ENCODE measurements around the gene DCAF11. TPM values are rescaled to one million over a fixed set of nuclear protein-coding genes. Genes with fewer than 3 reads are reported as not detected.

The DCAF11 gene
- total and polyA plus RNA-seq, 2 of the 13 experiments (the other 11 are each of a cell fraction or from before 2014, with no cell fraction given) = 150 to 257 TPM

DNA sequence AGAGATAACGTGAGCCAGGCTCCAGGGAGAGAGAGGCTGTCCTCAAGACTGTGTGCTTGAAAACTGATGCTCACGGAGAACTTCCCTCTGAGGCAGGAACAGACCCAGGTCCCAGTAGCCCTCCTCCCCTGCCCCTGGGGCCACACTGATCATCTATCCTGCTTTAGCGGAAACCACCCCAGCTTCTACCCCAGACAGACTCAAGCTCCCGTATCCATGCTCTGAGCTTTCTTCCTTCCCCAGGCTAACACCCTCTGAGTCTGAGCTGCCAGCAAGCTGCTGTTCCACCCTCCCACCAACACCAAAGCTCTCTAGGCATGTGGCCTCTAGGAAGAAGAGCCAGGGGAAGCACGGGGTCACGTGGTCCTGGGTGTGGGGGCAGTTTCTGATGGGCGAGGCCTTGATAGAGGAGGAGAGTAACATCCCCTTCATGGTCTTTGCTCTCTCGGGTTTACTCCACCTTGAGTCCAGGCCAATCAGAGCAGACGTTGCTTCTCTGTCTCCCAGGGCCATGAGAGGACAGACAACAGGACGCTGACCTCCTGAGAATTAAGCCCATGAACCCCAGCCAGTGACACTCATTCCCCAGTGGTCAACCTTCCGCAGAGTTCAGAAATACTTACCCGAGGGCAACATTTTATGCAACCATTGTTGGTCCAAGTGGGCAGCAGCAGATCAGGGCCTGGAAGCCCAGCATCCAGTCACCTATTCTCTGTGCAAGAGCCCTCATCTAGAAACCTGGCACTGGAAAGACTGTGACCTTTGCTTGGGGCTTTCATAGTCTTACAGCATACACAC, 19.1 kb upstream of the DCAF11 start (continued):
- TF ChIP-seq, protein P1, sequence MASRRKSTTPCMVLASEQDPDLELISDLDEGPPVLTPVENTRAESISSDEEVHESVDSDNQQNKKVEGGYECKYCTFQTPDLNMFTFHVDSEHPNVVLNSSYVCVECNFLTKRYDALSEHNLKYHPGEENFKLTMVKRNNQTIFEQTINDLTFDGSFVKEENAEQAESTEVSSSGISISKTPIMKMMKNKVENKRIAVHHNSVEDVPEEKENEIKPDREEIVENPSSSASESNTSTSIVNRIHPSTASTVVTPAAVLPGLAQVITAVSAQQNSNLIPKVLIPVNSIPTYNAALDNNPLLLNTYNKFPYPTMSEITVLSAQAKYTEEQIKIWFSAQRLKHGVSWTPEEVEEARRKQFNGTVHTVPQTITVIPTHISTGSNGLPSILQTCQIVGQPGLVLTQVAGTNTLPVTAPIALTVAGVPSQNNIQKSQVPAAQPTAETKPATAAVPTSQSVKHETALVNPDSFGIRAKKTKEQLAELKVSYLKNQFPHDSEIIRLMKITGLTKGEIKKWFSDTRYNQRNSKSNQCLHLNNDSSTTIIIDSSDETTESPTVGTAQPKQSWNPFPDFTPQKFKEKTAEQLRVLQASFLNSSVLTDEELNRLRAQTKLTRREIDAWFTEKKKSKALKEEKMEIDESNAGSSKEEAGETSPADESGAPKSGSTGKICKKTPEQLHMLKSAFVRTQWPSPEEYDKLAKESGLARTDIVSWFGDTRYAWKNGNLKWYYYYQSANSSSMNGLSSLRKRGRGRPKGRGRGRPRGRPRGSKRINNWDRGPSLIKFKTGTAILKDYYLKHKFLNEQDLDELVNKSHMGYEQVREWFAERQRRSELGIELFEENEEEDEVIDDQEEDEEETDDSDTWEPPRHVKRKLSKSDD (CRISPR knock-in tag; IDR thresholded peaks at IDR 0.05; ENCODE audit: low read depth) = no peak
- TF ChIP-seq FOXA3 (CRISPR knock-in tag; IDR thresholded peaks at IDR 0.05) (peak; percentile 90), ARHGAP35 (CRISPR knock-in tag; IDR thresholded peaks at IDR 0.05; ENCODE audit: borderline replicate concordance) (peak; percentile 55; the same call in 1 of the 2 replicates), FOSL1 (CRISPR knock-in tag; IDR thresholded peaks at IDR 0.05; ENCODE audit: borderline replicate concordance) (no peak), NFKBIZ (CRISPR knock-in tag; IDR thresholded peaks at IDR 0.05) (peak; percentile 96), KDM5A (IDR thresholded peaks at IDR 0.05; ENCODE audit: borderline replicate concordance, low read length) (no peak), ATF1 (CRISPR knock-in tag; IDR thresholded peaks at IDR 0.05) (no peak), ZNF589 (CRISPR knock-in tag; conservative IDR thresholded peaks at IDR 0.05) (no peak), MAFK (conservative IDR thresholded peaks at IDR 0.05 in 1 of 2, IDR thresholded peaks at IDR 0.05 in 1 of 2; ENCODE audit: low read length in 2 of 2) (no peak), ISX (CRISPR knock-in tag; conservative IDR thresholded peaks at IDR 0.05) (no peak), ZNF124 (CRISPR knock-in tag; IDR thresholded peaks at IDR 0.05) (peak; percentile 95), ESRRA (CRISPR knock-in tag; IDR thresholded peaks at IDR 0.05; ENCODE audit: low read depth) (peak; percentile 97), CC2D1A (CRISPR knock-in tag; IDR thresholded peaks at IDR 0.05) (peak; percentile 99), PRMT3 (CRISPR knock-in tag; IDR thresholded peaks at IDR 0.05; ENCODE audit: borderline replicate concordance, low read depth) (no peak), ZNF83 (CRISPR knock-in tag; IDR thresholded peaks at IDR 0.05; ENCODE audit: borderline replicate concordance) (peak; percentile 87; the same call in 1 of the 2 replicates), ZNF878 (CRISPR knock-in tag; IDR thresholded peaks at IDR 0.05) (no peak), NFE2 (CRISPR knock-in tag; IDR thresholded peaks at IDR 0.05) (no peak), IKZF4 (CRISPR knock-in tag; IDR thresholded peaks at IDR 0.05; ENCODE audit: borderline replicate concordance, low read depth, not compliant biosample characterization) (peak; percentile 94), ZFP1 (CRISPR knock-in tag; IDR thresholded peaks at IDR 0.05) (peak; percentile 69; the same call in 1 of the 2 replicates), ARNT2 (CRISPR knock-in tag; IDR thresholded peaks at IDR 0.05; ENCODE audit: low read depth) (peak; percentile 99), ZNF660 (CRISPR knock-in tag; IDR thresholded peaks at IDR 0.05; ENCODE audit: borderline replicate concordance, low read depth) (peak; percentile 86; the same call in 1 of the 2 replicates)
- TF ChIP-seq, protein P2, sequence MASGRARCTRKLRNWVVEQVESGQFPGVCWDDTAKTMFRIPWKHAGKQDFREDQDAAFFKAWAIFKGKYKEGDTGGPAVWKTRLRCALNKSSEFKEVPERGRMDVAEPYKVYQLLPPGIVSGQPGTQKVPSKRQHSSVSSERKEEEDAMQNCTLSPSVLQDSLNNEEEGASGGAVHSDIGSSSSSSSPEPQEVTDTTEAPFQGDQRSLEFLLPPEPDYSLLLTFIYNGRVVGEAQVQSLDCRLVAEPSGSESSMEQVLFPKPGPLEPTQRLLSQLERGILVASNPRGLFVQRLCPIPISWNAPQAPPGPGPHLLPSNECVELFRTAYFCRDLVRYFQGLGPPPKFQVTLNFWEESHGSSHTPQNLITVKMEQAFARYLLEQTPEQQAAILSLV (CRISPR knock-in tag; IDR thresholded peaks at IDR 0.05; ENCODE audit: borderline replicate concordance) = peak; percentile 99
- TF ChIP-seq, protein P3, sequence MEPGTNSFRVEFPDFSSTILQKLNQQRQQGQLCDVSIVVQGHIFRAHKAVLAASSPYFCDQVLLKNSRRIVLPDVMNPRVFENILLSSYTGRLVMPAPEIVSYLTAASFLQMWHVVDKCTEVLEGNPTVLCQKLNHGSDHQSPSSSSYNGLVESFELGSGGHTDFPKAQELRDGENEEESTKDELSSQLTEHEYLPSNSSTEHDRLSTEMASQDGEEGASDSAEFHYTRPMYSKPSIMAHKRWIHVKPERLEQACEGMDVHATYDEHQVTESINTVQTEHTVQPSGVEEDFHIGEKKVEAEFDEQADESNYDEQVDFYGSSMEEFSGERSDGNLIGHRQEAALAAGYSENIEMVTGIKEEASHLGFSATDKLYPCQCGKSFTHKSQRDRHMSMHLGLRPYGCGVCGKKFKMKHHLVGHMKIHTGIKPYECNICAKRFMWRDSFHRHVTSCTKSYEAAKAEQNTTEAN (CRISPR knock-in tag; conservative IDR thresholded peaks at IDR 0.05) = peak; percentile 96
- TF ChIP-seq, protein P4, sequence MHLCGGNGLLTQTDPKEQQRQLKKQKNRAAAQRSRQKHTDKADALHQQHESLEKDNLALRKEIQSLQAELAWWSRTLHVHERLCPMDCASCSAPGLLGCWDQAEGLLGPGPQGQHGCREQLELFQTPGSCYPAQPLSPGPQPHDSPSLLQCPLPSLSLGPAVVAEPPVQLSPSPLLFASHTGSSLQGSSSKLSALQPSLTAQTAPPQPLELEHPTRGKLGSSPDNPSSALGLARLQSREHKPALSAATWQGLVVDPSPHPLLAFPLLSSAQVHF (CRISPR knock-in tag; IDR thresholded peaks at IDR 0.05) = no peak
